Muscle layer of duodenum (tissue), 2 donors: ENCODE results near the gene SPATS2.
A peak's percentile ranks its signal among the peaks of the same experiment; 100 is the strongest.

Experiments used
- H3K27ac ChIP-seq: one replicate; pipeline ENCODE4 v1.7.0; 2013; ENCODE audit warnings: mild to moderate bottlenecking, low read length
- H3K27me3 ChIP-seq: one replicate; pipeline ENCODE4 v1.7.0; 2013; ENCODE audit warnings: low read depth, mild to moderate bottlenecking, control low read depth, low read length
- H3K36me3 ChIP-seq, 2 donors: one replicate each; pipeline ENCODE4 v1.7.0; 2013; ENCODE audit warnings: low read length in 2 of 2, control low read depth in 1 of 2, mild to moderate bottlenecking in 1 of 2; ENCODE audit not compliant: insufficient read depth in 2 of 2, control insufficient read depth in 1 of 2
- H3K4me1 ChIP-seq, 2 donors: one replicate each; pipeline ENCODE4 v1.7.0; 2013; ENCODE audit warnings: low read length in 2 of 2, mild to moderate bottlenecking in 2 of 2, control low read depth in 1 of 2, moderate library complexity in 1 of 2; ENCODE audit not compliant: insufficient read depth in 2 of 2, control insufficient read depth in 1 of 2
- H3K4me3 ChIP-seq, 2 donors: one replicate each; pipeline ENCODE4 v1.7.0; 2013; ENCODE audit warnings: low read length in 2 of 2, low read depth in 1 of 2, mild to moderate bottlenecking in 1 of 2
- H3K9me3 ChIP-seq, 2 donors: one replicate each; pipeline ENCODE4 v1.7.0; 2013; ENCODE audit warnings: low read length in 2 of 2, control low read depth in 1 of 2, mild to moderate bottlenecking in 1 of 2; ENCODE audit not compliant: control insufficient read depth in 1 of 2
- donor health status: healthy.

The SPATS2 gene

GRCh38 chr12:49345825-49346658 lies 21.2 kb upstream of the SPATS2 start:
- H3K4me1 ChIP-seq, result peaks cover 20 to 56% of the 10 kb centered on the region in 2 donors
- H3K27me3 ChIP-seq, result peaks cover 63% of the 10 kb centered on the region
- H3K27ac ChIP-seq, result no peak overlapping the region
- H3K9me3 ChIP-seq, result no peaks in the 10 kb centered on the region
- H3K4me3 ChIP-seq, result peak overlapping the region; percentile 37 to 54
- H3K36me3 ChIP-seq, result no peaks in the 10 kb centered on the region

GRCh38 chr12:49346659-49347310 lies 20.5 kb upstream of the SPATS2 start, which contains the start of gene DNAJC22:
Gene DNAJC22, plus strand, starts transcription at chr12:49346888. Its CDS starts 1,985 bp downstream, at chr12:49348873.
- peak within 1 kb of the TSS; percentile 54 to 62 for H3K4me3 ChIP-seq
- H3K36me3 ChIP-seq, result no peaks in the 10 kb centered on the region
- no peaks in the 10 kb centered on the region for H3K9me3 ChIP-seq
- H3K4me1 ChIP-seq, result peaks cover 20 to 55% of the 10 kb centered on the region in 2 donors
- no peak within 1 kb of the TSS for H3K27ac ChIP-seq
- peaks cover 63% of the 10 kb centered on the region for H3K27me3 ChIP-seq

- Histone ChIP-seq H3K27ac (no peak overlapping the region), H3K4me1 (peaks cover 20 to 48% of the 10 kb centered on the region in 2 donors), H3K9me3 (no peaks in the 10 kb centered on the region), H3K36me3 (no peaks in the 10 kb centered on the region), H3K4me3 (peak overlapping the region; percentile 54 to 62), H3K27me3 (peaks cover 63% of the 10 kb centered on the region)
These were observed 19.7 kb upstream of the SPATS2 start for GRCh38 chr12:49347311-49348193.

- H3K4me3 ChIP-seq, result peak overlapping the region in 1 of 2 donors; percentile 52
- H3K9me3 ChIP-seq, result no peaks in the 10 kb centered on the region
- no peaks in the 10 kb centered on the region for H3K36me3 ChIP-seq
- peaks cover 13 to 35% of the 10 kb centered on the region in 2 donors for H3K4me1 ChIP-seq
- H3K27me3 ChIP-seq, result peaks cover 53% of the 10 kb centered on the region
- no peak overlapping the region for H3K27ac ChIP-seq
These were observed 18.5 kb upstream of the SPATS2 start for GRCh38 chr12:49348781-49349180.

GRCh38 chr12:49349266-49349665 lies 18.0 kb upstream of the SPATS2 start:
- H3K27me3 ChIP-seq, result peaks cover 51% of the 10 kb centered on the region
- no peaks in the 10 kb centered on the region for H3K9me3 ChIP-seq
- H3K4me1 ChIP-seq, result peaks cover 11 to 34% of the 10 kb centered on the region in 2 donors
- H3K27ac ChIP-seq, result no peak overlapping the region
- H3K36me3 ChIP-seq, result no peaks in the 10 kb centered on the region
- peak overlapping the region in 1 of 2 donors; percentile 31 for H3K4me3 ChIP-seq

- H3K27me3 ChIP-seq, result peaks cover 25% of the 10 kb centered on the region
- H3K4me1 ChIP-seq, result peaks cover 2 to 9% of the 10 kb centered on the region in 2 donors
- no peaks in the 10 kb centered on the region for H3K9me3 ChIP-seq
- H3K36me3 ChIP-seq, result no peaks in the 10 kb centered on the region
- H3K4me3 ChIP-seq, result no peak overlapping the region
- H3K27ac ChIP-seq, result no peak overlapping the region
These were observed 14.9 kb upstream of the SPATS2 start for GRCh38 chr12:49352351-49352750.

- Histone ChIP-seq H3K27me3 (no peaks in the 10 kb centered on the region), H3K9me3 (no peaks in the 10 kb centered on the region)
These were observed 11.3 kb upstream of the SPATS2 start for GRCh38 chr12:49355913-49356312.

GRCh38 chr12:49357103-49357678 lies 10.1 kb upstream of the SPATS2 start:
- Histone ChIP-seq H3K4me3 (no peak overlapping the region), H3K27ac (no peak overlapping the region), H3K4me1 (no peaks in the 10 kb centered on the region), H3K36me3 (no peaks in the 10 kb centered on the region), H3K27me3 (no peaks in the 10 kb centered on the region), H3K9me3 (no peaks in the 10 kb centered on the region)

More at GRCh38 chr12:49355913-49356312, 11.3 kb upstream of the SPATS2 start:
- H3K4me3 ChIP-seq, result no peak overlapping the region
- no peaks in the 10 kb centered on the region for H3K36me3 ChIP-seq
- no peak overlapping the region for H3K27ac ChIP-seq
- no peaks in the 10 kb centered on the region for H3K4me1 ChIP-seq

- Histone ChIP-seq H3K27me3 (no peaks in the 10 kb centered on the region), H3K4me1 (no peaks in the 10 kb centered on the region), H3K27ac (no peak overlapping the region), H3K4me3 (no peak overlapping the region), H3K9me3 (no peaks in the 10 kb centered on the region), H3K36me3 (no peaks in the 10 kb centered on the region)
These were observed 8.7 kb upstream of the SPATS2 start for GRCh38 chr12:49358483-49359141.

GRCh38 chr12:49359671-49360070 lies 7.6 kb upstream of the SPATS2 start:
- H3K4me3 ChIP-seq, result no peak overlapping the region
- no peaks in the 10 kb centered on the region for H3K36me3 ChIP-seq
- H3K27ac ChIP-seq, result no peak overlapping the region
- H3K4me1 ChIP-seq, result no peaks in the 10 kb centered on the region
- no peaks in the 10 kb centered on the region for H3K27me3 ChIP-seq
- H3K9me3 ChIP-seq, result no peaks in the 10 kb centered on the region
